Ishikawa (cell line): Measurements from ENCODE around the gene XDH.

Experiments used
- CREB1 ChIP-seq: IDR thresholded peaks from 2 replicates; pipeline ENCODE4 v1.6.1; 2012; ENCODE audit warnings: low read depth
- EP300 ChIP-seq: IDR thresholded peaks from 2 replicates; pipeline ENCODE4 v1.6.1; 2012; ENCODE audit warnings: borderline replicate concordance
- NFIC ChIP-seq: IDR thresholded peaks from 2 replicates; pipeline ENCODE4 v1.6.1; 2012
- RAD21 ChIP-seq: IDR thresholded peaks from 2 replicates; pipeline ENCODE4 v1.6.1; 2012; ENCODE audit warnings: low read depth
- TAF1 ChIP-seq: IDR thresholded peaks from 2 replicates; pipeline ENCODE4 v1.6.1; 2012; ENCODE audit warnings: low read depth, mild to moderate bottlenecking
- TF ChIP-seq, protein P1 (sequence below): IDR thresholded peaks from 2 replicates; pipeline ENCODE4 v1.6.1; 2012; ENCODE audit warnings: low read depth, mild to moderate bottlenecking
- TF ChIP-seq, protein P2 (sequence below): IDR thresholded peaks from 2 replicates; pipeline ENCODE4 v1.6.1; 2012

DNA sequence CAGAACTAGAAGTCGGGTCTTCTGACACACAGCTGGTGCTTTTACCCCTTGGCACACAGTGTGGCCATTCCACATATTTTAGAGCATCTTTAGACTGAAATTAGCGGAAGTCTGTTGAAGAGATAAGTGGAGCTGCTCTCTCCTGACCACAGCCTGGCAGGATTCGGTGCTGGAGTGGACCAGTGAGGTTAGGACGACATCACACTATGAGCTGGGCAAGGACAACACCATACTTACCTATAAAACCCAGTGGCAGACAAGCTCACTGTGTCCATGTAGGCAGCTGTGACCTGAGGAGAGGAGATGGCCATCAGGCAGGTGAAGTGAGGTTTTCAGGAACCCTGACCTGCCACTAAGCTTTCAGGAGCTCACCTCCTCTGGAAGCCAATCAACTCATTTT is 70.1 kb downstream of the XDH start:
- TF ChIP-seq TAF1 (no peak), CREB1 (no peak), EP300 (no peak), NFIC (no peak), RAD21 (no peak)
- TF ChIP-seq, protein P1, sequence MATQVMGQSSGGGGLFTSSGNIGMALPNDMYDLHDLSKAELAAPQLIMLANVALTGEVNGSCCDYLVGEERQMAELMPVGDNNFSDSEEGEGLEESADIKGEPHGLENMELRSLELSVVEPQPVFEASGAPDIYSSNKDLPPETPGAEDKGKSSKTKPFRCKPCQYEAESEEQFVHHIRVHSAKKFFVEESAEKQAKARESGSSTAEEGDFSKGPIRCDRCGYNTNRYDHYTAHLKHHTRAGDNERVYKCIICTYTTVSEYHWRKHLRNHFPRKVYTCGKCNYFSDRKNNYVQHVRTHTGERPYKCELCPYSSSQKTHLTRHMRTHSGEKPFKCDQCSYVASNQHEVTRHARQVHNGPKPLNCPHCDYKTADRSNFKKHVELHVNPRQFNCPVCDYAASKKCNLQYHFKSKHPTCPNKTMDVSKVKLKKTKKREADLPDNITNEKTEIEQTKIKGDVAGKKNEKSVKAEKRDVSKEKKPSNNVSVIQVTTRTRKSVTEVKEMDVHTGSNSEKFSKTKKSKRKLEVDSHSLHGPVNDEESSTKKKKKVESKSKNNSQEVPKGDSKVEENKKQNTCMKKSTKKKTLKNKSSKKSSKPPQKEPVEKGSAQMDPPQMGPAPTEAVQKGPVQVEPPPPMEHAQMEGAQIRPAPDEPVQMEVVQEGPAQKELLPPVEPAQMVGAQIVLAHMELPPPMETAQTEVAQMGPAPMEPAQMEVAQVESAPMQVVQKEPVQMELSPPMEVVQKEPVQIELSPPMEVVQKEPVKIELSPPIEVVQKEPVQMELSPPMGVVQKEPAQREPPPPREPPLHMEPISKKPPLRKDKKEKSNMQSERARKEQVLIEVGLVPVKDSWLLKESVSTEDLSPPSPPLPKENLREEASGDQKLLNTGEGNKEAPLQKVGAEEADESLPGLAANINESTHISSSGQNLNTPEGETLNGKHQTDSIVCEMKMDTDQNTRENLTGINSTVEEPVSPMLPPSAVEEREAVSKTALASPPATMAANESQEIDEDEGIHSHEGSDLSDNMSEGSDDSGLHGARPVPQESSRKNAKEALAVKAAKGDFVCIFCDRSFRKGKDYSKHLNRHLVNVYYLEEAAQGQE, result no peak
- TF ChIP-seq, protein P2, sequence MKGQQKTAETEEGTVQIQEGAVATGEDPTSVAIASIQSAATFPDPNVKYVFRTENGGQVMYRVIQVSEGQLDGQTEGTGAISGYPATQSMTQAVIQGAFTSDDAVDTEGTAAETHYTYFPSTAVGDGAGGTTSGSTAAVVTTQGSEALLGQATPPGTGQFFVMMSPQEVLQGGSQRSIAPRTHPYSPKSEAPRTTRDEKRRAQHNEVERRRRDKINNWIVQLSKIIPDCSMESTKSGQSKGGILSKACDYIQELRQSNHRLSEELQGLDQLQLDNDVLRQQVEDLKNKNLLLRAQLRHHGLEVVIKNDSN, result no peak
